ENCODE results near the gene NTHL1.

The NTHL1 gene

GRCh38 chr16:2008009-2008526 is 39.6 kb downstream of the NTHL1 start:
- DNase-seq (ENCODE audit: low read depth in 2 of 2) = no peak

- no peak for DNase-seq (ENCODE audit: low read depth in 2 of 2)
Observed at GRCh38 chr16:2007081-2007836, 40.4 kb downstream of the NTHL1 start.

- DNase-seq (ENCODE audit: low read depth in 2 of 2) = no peak
Observed at GRCh38 chr16:2006317-2006716, 41.3 kb downstream of the NTHL1 start.

- no peak for DNase-seq (ENCODE audit: low read depth in 2 of 2)
Observed at GRCh38 chr16:2005646-2006045, 42.0 kb downstream of the NTHL1 start.

GRCh38 chr16:2004795-2005517 is 42.7 kb downstream of the NTHL1 start:
- no peak for DNase-seq (ENCODE audit: low read depth in 2 of 2)

- DNase-seq (ENCODE audit: low read depth in 2 of 2) = peak; percentile 80 to 90
Observed at GRCh38 chr16:2003827-2004641, 43.6 kb downstream of the NTHL1 start.

GRCh38 chr16:2003231-2003826 is 44.3 kb downstream of the NTHL1 start:
- DNase-seq (ENCODE audit: low read depth in 2 of 2) = no peak

GRCh38 chr16:2002406-2003230 is 45.0 kb downstream of the NTHL1 start:
- DNase-seq (ENCODE audit: low read depth in 2 of 2) = no peak

- no peak for DNase-seq (ENCODE audit: low read depth in 2 of 2)
Observed at GRCh38 chr16:2001456-2002355, 45.9 kb downstream of the NTHL1 start.

GRCh38 chr16:2001035-2001434 is 46.6 kb downstream of the NTHL1 start:
- DNase-seq (ENCODE audit: low read depth in 2 of 2) = no peak

GRCh38 chr16:1999866-2000514 is 47.6 kb downstream of the NTHL1 start:
- DNase-seq (ENCODE audit: low read depth in 2 of 2) = no peak

GRCh38 chr16:1998852-1999801 is 48.5 kb downstream of the NTHL1 start:
- no peak for DNase-seq (ENCODE audit: low read depth in 2 of 2)

GRCh38 chr16:1998360-1998835 is 49.2 kb downstream of the NTHL1 start:
- no peak for DNase-seq (ENCODE audit: low read depth in 2 of 2)

- DNase-seq (ENCODE audit: low read depth in 2 of 2) = no peak
Observed at GRCh38 chr16:1997494-1998359, 49.9 kb downstream of the NTHL1 start.

GRCh38 chr16:1993731-1994131 is 53.9 kb downstream of the NTHL1 start:
- DNase-seq (ENCODE audit: low read depth in 2 of 2) = no peak

- no peak for DNase-seq (ENCODE audit: low read depth in 2 of 2)
Observed at GRCh38 chr16:1992704-1993317, 54.8 kb downstream of the NTHL1 start.
